SHP77 (cell line): ENCODE data around the gene UEVLD.

Experiments used
- DNase-seq, 2 experiments: peaks; one replicate each; lab custom pipeline; 2025; lab: John Stamatoyannopoulos, UW

The UEVLD gene

DNA sequence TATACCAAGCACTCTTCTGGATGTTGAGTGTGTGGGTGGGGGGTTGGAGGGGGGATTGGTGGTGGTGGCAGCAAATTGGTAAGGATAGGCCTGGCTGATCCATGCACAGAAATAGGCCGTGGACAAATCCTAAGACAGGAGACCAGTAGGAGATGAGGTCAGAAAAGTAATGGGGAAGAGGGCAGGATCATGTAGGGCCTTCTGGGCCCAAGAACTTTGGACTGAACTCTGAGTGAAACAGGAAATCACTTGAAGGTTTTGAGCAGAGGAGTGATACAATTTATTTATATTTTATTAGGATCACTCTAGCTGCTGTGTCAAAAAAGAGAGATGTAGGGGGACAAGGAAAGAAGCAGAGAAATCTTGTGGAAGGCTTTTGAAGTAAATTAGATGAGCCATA is 90.5 kb downstream of the UEVLD start:
- no peak for DNase-seq

DNA sequence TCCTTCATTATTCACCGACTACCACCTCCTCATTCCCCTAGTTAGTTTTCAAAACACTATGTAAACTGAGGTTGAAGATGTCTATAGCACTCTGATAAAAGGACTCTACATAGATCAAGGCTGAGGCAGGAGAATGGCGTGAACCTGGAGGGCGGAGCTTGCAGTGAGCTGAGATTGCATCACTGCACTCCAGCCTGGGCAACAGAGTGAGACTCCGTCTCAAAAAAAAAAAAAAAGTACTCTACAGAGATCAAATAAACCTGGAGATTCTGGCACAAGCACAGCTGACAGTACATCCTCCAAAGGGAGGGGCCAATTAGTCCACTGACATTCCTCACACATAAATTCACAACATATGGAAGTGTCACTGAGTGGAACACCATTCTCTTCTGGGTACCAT is 92.8 kb downstream of the UEVLD start:
- no peak for DNase-seq

DNA sequence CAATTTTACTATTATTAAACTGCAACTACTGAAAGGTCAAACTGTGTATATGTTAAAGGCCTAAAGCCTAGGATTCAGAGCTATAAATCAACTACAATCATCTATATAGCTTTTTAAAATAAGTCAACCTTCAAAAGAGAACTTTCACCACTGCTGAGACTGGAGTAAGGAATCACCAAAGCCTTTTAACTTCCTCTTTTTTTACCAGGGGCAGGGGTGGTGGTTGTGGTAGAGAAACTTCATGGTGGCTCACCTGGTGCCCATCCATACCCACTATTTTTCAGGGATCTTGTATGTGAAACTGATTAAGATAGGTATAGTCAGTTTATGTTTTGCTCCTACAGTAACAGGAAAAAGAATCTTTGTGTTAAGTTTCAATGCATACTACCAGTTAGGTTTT is 93.3 kb downstream of the UEVLD start:
- DNase-seq, result no peak

DNA sequence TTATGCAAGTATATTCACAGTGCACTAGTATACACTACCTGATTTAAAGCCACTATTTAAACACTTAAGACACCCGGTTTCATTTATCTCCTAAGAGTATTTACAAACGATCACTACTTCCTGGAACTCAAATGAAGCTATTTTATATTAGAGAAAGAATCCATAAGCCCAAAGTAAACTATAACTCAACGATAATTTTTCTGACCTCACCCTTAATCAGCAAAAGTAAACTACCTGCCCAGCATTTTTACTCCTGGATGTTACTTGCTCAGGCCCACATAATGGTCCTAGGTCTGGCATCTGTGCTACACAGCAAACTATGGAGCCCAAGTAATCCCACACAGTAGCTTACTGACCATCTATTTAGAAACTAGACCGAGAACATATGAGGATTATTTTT is 95.2 kb downstream of the UEVLD start:
- DNase-seq, result no peak

DNA sequence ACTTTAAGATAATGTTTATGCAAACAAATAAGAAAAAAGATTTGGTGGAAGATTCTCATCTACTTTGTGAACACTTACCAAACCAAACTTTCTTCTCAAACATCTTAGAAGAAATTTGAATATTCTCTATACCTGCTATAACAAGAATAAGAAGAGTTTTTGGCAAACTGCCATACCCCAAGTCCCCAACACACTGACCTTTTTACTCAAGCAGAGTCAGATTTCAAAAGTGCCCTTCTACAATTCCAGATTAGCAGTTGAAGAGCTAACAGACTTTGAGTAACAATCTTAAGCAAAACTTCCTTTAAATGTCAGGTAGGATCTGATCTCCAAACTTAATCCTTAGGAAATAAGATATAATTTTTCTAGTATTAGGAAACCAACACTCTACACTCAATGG is 95.6 kb downstream of the UEVLD start:
- DNase-seq, result no peak

DNA sequence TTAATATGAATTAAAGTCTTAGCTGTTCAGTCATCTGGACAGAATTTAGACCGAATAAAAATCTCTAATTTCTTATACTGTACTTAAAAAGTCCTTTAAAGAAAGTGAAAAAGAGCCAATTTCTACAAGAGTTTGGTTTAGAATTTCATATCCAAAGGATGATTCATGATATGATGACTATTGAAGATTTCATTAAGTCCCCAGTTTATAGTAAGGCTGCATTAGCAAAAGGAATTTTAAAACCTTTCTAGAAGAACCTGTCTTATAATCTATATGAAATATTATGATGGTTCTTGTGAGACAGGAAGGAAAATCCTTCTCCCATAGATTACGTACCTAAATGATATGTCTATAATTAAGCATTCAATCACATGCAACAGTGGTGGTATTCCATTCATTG is 96.6 kb downstream of the UEVLD start:
- no peak for DNase-seq

DNA sequence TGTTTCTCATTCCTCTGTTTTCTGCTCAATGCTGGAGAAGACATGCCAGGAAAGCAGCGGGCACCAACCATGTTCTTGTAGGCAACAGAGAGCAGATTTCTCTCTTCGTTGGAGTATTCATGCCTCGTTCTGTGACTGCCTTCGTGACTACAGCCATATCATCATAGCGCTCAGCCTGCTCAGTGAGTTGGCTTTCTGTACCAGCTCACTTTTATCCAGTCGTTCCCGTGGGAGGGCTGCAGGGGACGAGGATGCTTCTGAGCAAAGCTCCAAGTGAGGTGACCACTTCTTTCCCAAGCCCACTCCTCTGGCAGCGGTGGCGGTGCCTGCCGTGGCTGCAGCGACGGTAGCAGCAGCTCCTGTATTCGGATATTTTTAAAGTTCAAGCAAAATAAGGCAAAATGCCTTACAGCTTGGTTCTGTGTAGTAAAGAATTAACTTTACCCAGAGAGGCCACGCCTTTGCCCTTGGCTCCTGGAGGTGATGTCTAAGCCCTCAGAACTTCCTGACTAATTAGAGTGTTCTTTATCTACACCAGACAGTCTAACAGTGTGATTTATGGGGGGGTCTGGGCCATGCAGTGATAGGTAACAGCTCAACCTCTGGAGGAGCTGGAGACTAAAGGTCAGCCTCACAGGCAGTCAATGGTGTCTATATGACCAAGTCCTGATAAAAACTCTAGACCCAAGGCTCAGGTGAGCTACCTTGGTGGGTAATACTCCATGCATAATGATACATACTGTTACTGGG is 97.6 kb downstream of the UEVLD start:
- DNase-seq, result no peak

DNA sequence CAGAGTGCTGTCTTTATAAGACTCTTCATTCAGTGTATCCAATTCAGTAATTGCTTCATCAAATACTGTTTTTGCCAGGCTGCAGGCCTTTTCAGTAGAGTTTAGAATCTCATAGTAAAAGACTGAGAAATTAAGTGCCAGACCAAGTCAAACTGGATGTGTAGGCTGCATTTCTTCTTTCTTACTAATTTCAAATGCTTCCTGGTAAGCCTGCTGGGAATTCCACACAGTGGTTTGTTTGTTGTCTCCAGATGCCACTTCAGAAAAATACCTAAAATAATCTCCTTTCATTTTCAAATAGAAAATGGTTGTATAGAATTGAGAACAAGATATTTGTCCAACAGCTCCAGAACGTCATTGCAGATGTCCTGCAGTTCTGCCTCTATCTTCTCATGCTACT is 98.2 kb downstream of the UEVLD start:
- DNase-seq, result no peak

DNA sequence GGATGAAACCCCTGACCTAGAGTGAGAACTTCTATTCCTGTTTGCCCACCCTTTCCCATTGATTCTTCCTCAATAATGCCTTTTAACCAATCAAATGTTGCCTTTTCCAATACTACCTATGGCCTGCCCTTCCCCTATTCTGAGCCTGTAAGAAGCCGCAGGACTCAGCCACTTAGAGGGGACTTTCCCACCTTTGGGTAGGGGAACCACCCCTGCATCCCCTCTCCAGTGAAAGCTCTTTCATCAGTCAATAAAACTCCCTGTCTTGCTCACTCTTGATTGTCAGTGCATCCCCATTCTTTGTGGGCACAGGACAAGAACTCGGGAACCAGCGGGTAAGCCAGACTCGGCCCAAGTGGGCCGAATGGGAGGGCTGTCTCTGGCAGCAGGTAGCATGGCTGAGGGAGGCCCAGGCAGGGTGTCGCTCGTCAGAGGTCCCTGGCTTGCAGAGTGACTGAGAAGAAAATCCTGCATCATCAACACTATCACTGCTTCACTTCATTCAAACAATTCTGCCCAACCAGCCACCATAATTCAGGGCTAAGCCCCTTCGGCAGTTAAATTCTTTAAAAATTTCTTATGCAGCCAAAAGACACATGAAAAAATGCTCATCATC is 102.5 kb downstream of the UEVLD start:
- no peak for DNase-seq
